GM23338 (cell line): ENCODE results near the gene FIBP. TPM values are rescaled to one million over a fixed set of nuclear protein-coding genes. Genes with fewer than 3 reads are reported as not detected.
A peak's percentile ranks its signal among the peaks of the same experiment; 100 is the strongest.

Experiments
- ATAC-seq: fragments of 200-7000 bp; cut with Tn5 transposase; 3 replicates; pipeline ENCODE4 v1.9.1; 2020
- DNase-seq: peaks from one replicate; pipeline ENCODE4 v3.0.0-alpha.2; 2015; ENCODE audit warnings: low spot score
- H2AFZ ChIP-seq: fragments of 200-600 bp; sonication (generic); 2 replicates; pipeline ENCODE4 v1.8.0; 2016; ENCODE audit warnings: antibody characterized with exemption, mild to moderate bottlenecking, moderate library complexity
- H3F3A ChIP-seq: fragments of 200-600 bp; sonication (generic); replicated peaks from 2 replicates; pipeline ENCODE4 v1.8.0; 2017; ENCODE audit warnings: antibody characterized with exemption, mixed run types, low read depth
- H3K27ac ChIP-seq: fragments of 200-600 bp; sonication (generic); 2 replicates; pipeline ENCODE4 v1.6.1; 2016; ENCODE audit warnings: low read depth
- H3K27me3 ChIP-seq: fragments of 200-600 bp; sonication (generic); 2 replicates; pipeline ENCODE4 v1.8.0; 2016; ENCODE audit warnings: mild to moderate bottlenecking, mixed run types, moderate library complexity; ENCODE audit not compliant: insufficient read depth
- H3K36me3 ChIP-seq: fragments of 200-600 bp; sonication (generic); 2 replicates; pipeline ENCODE4 v1.8.0; 2016; ENCODE audit warnings: mild to moderate bottlenecking; ENCODE audit not compliant: insufficient read depth
- H3K4me1 ChIP-seq: fragments of 200-600 bp; sonication (generic); 2 replicates; pipeline ENCODE4 v1.8.0; 2016; ENCODE audit warnings: mild to moderate bottlenecking, moderate library complexity; ENCODE audit not compliant: insufficient read depth
- H3K4me2 ChIP-seq: fragments of 200-600 bp; sonication (generic); 2 replicates; pipeline ENCODE4 v1.7.1; 2017; ENCODE audit warnings: mixed run types
- H3K4me3 ChIP-seq: fragments of 200-600 bp; sonication (generic); 2 replicates; pipeline ENCODE4 v1.6.1; 2016; ENCODE audit warnings: mixed run types
- H3K79me2 ChIP-seq: fragments of 200-600 bp; sonication (generic); replicated peaks from 2 replicates; pipeline ENCODE4 v1.8.0; 2017; ENCODE audit warnings: mild to moderate bottlenecking; ENCODE audit not compliant: insufficient read depth
- H3K9me2 ChIP-seq: fragments of 200-600 bp; sonication (generic); 2 replicates; pipeline ENCODE4 v1.8.0; 2017; ENCODE audit not compliant: insufficient read depth
- H4K20me1 ChIP-seq: fragments of 200-600 bp; sonication (generic); replicated peaks from 2 replicates; pipeline ENCODE4 v1.8.0; 2017; ENCODE audit warnings: mild to moderate bottlenecking; ENCODE audit not compliant: insufficient read depth
- H3K27ac Mint-ChIP-seq: 2 replicates; pipeline ENCODE4 v1.8.0; 2020; ENCODE audit warnings: inconsistent platforms, mild to moderate bottlenecking, moderate library complexity, mixed read lengths
- H3K27me3 Mint-ChIP-seq: 3 replicates; pipeline ENCODE4 v1.8.0; 2022; ENCODE audit warnings: low read depth, mild to moderate bottlenecking, moderate library complexity, mixed read lengths, inconsistent platforms; ENCODE audit not compliant: insufficient read depth, poor library complexity
- H3K36me3 Mint-ChIP-seq: 3 replicates; pipeline ENCODE4 v1.8.0; 2021; ENCODE audit warnings: low read depth, mild to moderate bottlenecking, inconsistent platforms, moderate library complexity, mixed read lengths
- H3K4me1 Mint-ChIP-seq: 3 replicates; pipeline ENCODE4 v1.8.0; 2020; ENCODE audit warnings: mild to moderate bottlenecking, inconsistent platforms, mixed read lengths
- H3K4me3 Mint-ChIP-seq: 3 replicates; pipeline ENCODE4 v1.8.0; 2021; ENCODE audit warnings: moderate library complexity, mild to moderate bottlenecking, inconsistent platforms, mixed read lengths
- H3K9me3 Mint-ChIP-seq: 3 replicates; pipeline ENCODE4 v1.8.0; 2020; ENCODE audit warnings: moderate library complexity, mild to moderate bottlenecking, inconsistent platforms, mixed read lengths
- CREB1 ChIP-seq: fragments of 250-450 bp; sonication (Bioruptor Pico); IDR thresholded peaks from 2 replicates; pipeline ENCODE4 v1.5.0; 2020; ENCODE audit warnings: low read depth, mild to moderate bottlenecking, moderate library complexity
- EZH2 ChIP-seq: fragments of 200-600 bp; sonication (generic); IDR thresholded peaks from one replicate; pipeline ENCODE4 v1.8.0; 2017; ENCODE audit warnings: antibody characterized with exemption, mild to moderate bottlenecking, low read depth; ENCODE audit not compliant: unreplicated experiment
- EZH2phosphoT487 ChIP-seq: fragments of 200-600 bp; sonication (generic); IDR thresholded peaks from one replicate; pipeline ENCODE4 v1.8.1; 2018; ENCODE audit warnings: antibody characterized with exemption; ENCODE audit not compliant: unreplicated experiment
- JUNB ChIP-seq: IDR thresholded peaks from one replicate; pipeline ENCODE4 v1.6.1; 2016; ENCODE audit warnings: antibody characterized with exemption; ENCODE audit not compliant: unreplicated experiment
- POLR2AphosphoS5 ChIP-seq: IDR thresholded peaks from 2 replicates; pipeline ENCODE4 v1.6.1; 2016; ENCODE audit warnings: antibody characterized with exemption, low read depth
- STAT1 ChIP-seq: IDR thresholded peaks from one replicate; pipeline ENCODE4 v1.6.1; 2016; ENCODE audit warnings: antibody characterized with exemption; ENCODE audit not compliant: unreplicated experiment
- ZNF114 ChIP-seq: fragments of 250-450 bp; sonication (Bioruptor Pico); IDR thresholded peaks from 2 replicates; pipeline ENCODE4 v1.5.0; 2020; ENCODE audit warnings: mild to moderate bottlenecking, moderate library complexity
- ZNF331 ChIP-seq: fragments of 250-450 bp; sonication (Bioruptor Pico); IDR thresholded peaks from 2 replicates; pipeline ENCODE4 v1.5.0; 2020; ENCODE audit warnings: low read depth, mild to moderate bottlenecking, moderate library complexity
- polyA plus RNA-seq: library from polyadenylated mRNA; unstranded; fragments of >200 nt; fragmentation: Nextera tagmentation; extraction: Ambion mirVana; gene quantifications from 2 replicates; pipeline ENCODE4 v1.2.1, GENCODE V29; 2016
- total RNA-seq: library from RNA; depleted of rRNA; stranded (reverse); fragments of >200 nt; shearing (Covaris generic); gene quantifications from 2 replicates; pipeline ENCODE4 v1.2.3, GENCODE V29; 2014
- TF ChIP-seq, protein P1 (sequence below), 2 experiments: fragments of 200-600 bp in 1 of 2; sonication (generic) in 1 of 2; conservative IDR thresholded peaks; 2 replicates each; pipeline versions ENCODE4 v1.5.1 to v1.6.1; 2016 to 2017; ENCODE audit warnings: antibody characterized with exemption in 2 of 2, low read depth in 2 of 2, mild to moderate bottlenecking in 2 of 2, moderate library complexity in 1 of 2
- TF ChIP-seq, protein P2 (sequence below): IDR thresholded peaks from 2 replicates; pipeline ENCODE4 v1.6.1; 2016; ENCODE audit warnings: antibody characterized with exemption
- TF ChIP-seq, protein P3 (sequence below): IDR thresholded peaks from one replicate; pipeline ENCODE4 v1.6.1; 2018; ENCODE audit warnings: antibody characterized with exemption; ENCODE audit not compliant: unreplicated experiment

Gene FIBP
- total and polyA plus RNA-seq, 2 experiments from 2014 or later: 79.0 to 102 TPM

DNA sequence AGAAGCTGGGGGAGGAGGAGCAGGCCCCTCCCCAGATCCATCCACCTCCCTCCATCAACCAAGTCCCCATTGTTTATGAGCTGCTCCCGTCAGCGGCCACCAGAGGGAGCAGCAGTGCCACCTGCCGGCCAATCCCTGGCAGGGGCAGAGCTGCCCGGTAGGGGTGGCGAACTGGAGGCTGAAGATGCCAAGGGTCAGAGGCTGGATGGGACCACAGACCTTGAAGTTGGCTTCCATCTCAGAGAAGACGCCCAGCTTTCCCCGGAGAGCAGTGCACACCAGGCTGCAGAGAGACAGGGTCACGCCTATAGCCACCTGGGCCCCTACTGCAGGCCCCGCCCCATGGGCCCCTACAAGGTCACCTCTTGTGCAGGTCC lies 3.6 kb downstream of the FIBP start:
- Histone ChIP-seq H3K9me2 (no peaks in the 10 kb centered on the region), H3F3A (peaks cover 35% of the 10 kb centered on the region), H3K4me3 (no peak overlapping the region), H3K4me2 (no peak overlapping the region), H3K27ac (no peak overlapping the region), H4K20me1 (peaks cover 18% of the 10 kb centered on the region; the same call in 1 of the 2 replicates), H3K4me1 (peaks cover 15% of the 10 kb centered on the region), H3K79me2 (0 out of 2 replicates have a peak, but pooled peaks cover 9% of the 10 kb centered on the region), H3K27me3 (peaks cover 7% of the 10 kb centered on the region), H2AFZ (no peak overlapping the region), H3K36me3 (peaks cover 14% of the 10 kb centered on the region; the same call in 1 of the 2 replicates)
- DNase-seq (peak; percentile 83), ATAC-seq (peak; percentile 39)
- Mint-ChIP-seq H3K9me3 (peaks cover 2% of the 10 kb centered on the region; the same call in 1 of the 3 replicates), H3K4me3 (no peak overlapping the region; the same call in 2 of the 3 replicates), H3K27me3 (peaks cover 21% of the 10 kb centered on the region), H3K4me1 (peaks cover 21% of the 10 kb centered on the region), H3K27ac (no peak overlapping the region), H3K36me3 (peaks cover 45% of the 10 kb centered on the region)
- TF ChIP-seq, protein P1, sequence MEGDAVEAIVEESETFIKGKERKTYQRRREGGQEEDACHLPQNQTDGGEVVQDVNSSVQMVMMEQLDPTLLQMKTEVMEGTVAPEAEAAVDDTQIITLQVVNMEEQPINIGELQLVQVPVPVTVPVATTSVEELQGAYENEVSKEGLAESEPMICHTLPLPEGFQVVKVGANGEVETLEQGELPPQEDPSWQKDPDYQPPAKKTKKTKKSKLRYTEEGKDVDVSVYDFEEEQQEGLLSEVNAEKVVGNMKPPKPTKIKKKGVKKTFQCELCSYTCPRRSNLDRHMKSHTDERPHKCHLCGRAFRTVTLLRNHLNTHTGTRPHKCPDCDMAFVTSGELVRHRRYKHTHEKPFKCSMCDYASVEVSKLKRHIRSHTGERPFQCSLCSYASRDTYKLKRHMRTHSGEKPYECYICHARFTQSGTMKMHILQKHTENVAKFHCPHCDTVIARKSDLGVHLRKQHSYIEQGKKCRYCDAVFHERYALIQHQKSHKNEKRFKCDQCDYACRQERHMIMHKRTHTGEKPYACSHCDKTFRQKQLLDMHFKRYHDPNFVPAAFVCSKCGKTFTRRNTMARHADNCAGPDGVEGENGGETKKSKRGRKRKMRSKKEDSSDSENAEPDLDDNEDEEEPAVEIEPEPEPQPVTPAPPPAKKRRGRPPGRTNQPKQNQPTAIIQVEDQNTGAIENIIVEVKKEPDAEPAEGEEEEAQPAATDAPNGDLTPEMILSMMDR (conservative IDR thresholded peaks at IDR 0.05; ENCODE audit: low read depth in 2 of 2): peak; percentile 98 to 100
- no peak for TF ChIP-seq STAT1
- 0 out of 2 replicates have a peak, but pooled peaks have one; percentile 47 for TF ChIP-seq CREB1 (CRISPR knock-in tag)

DNA sequence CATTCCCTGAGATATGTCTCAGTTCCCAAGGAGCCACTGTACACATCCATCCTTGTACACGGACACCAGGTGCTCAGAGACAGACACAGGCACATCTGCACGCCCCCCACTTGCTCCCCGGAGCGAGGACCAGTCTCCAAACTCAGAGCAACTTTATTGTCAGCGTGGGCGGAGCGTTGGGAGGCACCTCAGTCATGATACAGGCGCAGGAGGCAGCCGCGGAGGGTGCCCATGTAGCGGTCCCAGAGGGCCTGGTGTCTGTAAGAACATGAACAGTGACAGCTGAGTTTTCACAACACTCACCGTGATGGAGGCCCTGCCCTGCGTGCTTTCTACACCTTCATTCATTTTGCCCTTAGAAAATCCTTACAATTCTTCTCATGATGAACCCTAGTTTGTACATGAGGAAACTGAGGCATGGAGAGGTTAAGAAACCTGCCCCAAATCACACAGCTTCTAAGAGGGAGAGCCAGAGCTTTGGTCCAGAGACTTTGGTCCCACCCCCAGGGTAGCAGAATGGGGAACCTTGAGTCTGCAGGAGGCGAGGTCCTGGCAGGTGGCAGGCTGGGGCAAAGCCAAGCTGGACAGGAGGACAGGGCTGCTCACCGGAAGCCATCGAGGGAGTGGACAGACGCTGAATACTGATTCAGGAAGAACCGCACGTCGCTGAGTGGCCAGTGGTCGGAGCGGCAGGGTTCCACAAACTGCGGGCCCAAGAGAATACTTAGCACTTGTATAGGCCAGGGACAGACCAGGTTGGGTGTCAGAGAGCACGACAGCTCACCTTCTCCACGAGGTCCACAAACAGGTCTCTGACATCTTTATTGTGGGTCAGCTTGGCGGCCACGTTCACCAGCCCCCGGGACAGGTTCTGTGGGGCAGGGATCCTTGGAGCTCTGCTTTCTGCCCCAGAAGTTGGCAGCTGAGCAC lies 4.2 kb downstream of the FIBP start:
- Mint-ChIP-seq H3K9me3 (peaks cover 2% of the 10 kb centered on the region; the same call in 1 of the 3 replicates), H3K4me3 (no peak overlapping the region; the same call in 2 of the 3 replicates), H3K36me3 (peaks cover 45% of the 10 kb centered on the region), H3K27me3 (peaks cover 14% of the 10 kb centered on the region), H3K27ac (no peak overlapping the region), H3K4me1 (peaks cover 15% of the 10 kb centered on the region)
- Histone ChIP-seq H3K4me3 (no peak overlapping the region), H3F3A (peaks cover 29% of the 10 kb centered on the region), H4K20me1 (peaks cover 18% of the 10 kb centered on the region; the same call in 1 of the 2 replicates), H3K36me3 (peaks cover 14% of the 10 kb centered on the region; the same call in 1 of the 2 replicates), H3K27me3 (peaks cover under 1% of the 10 kb centered on the region; the same call in 1 of the 2 replicates), H3K4me2 (no peak overlapping the region), H3K4me1 (peaks cover 9% of the 10 kb centered on the region), H3K27ac (no peak overlapping the region), H3K9me2 (no peaks in the 10 kb centered on the region), H3K79me2 (0 out of 2 replicates have a peak, but pooled peaks cover 9% of the 10 kb centered on the region), H2AFZ (no peak overlapping the region)
- no peak for ATAC-seq
- no peak for TF ChIP-seq EZH2phosphoT487
- TF ChIP-seq, protein P2, sequence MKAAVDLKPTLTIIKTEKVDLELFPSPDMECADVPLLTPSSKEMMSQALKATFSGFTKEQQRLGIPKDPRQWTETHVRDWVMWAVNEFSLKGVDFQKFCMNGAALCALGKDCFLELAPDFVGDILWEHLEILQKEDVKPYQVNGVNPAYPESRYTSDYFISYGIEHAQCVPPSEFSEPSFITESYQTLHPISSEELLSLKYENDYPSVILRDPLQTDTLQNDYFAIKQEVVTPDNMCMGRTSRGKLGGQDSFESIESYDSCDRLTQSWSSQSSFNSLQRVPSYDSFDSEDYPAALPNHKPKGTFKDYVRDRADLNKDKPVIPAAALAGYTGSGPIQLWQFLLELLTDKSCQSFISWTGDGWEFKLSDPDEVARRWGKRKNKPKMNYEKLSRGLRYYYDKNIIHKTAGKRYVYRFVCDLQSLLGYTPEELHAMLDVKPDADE: no peak
- TF ChIP-seq POLR2AphosphoS5: no peak
- no peak for TF ChIP-seq ZNF331 (CRISPR knock-in tag)
- TF ChIP-seq JUNB: no peak
- TF ChIP-seq, protein P3, sequence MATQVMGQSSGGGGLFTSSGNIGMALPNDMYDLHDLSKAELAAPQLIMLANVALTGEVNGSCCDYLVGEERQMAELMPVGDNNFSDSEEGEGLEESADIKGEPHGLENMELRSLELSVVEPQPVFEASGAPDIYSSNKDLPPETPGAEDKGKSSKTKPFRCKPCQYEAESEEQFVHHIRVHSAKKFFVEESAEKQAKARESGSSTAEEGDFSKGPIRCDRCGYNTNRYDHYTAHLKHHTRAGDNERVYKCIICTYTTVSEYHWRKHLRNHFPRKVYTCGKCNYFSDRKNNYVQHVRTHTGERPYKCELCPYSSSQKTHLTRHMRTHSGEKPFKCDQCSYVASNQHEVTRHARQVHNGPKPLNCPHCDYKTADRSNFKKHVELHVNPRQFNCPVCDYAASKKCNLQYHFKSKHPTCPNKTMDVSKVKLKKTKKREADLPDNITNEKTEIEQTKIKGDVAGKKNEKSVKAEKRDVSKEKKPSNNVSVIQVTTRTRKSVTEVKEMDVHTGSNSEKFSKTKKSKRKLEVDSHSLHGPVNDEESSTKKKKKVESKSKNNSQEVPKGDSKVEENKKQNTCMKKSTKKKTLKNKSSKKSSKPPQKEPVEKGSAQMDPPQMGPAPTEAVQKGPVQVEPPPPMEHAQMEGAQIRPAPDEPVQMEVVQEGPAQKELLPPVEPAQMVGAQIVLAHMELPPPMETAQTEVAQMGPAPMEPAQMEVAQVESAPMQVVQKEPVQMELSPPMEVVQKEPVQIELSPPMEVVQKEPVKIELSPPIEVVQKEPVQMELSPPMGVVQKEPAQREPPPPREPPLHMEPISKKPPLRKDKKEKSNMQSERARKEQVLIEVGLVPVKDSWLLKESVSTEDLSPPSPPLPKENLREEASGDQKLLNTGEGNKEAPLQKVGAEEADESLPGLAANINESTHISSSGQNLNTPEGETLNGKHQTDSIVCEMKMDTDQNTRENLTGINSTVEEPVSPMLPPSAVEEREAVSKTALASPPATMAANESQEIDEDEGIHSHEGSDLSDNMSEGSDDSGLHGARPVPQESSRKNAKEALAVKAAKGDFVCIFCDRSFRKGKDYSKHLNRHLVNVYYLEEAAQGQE: no peak
- no peak for TF ChIP-seq ZNF114
- TF ChIP-seq, protein P1 (conservative IDR thresholded peaks at IDR 0.05; ENCODE audit: low read depth in 2 of 2): no peak
- TF ChIP-seq EZH2: no peak
- no peak for DNase-seq
